CD14-positive monocyte (primary cell): ENCODE measurements around the gene ADIPOR1. TPM values are rescaled to one million over a fixed set of nuclear protein-coding genes. Genes with fewer than 3 reads are reported as not detected.

Source experiments
- DNase-seq, 3 donors: peaks; one replicate each; pipeline ENCODE4 v3.0.0-alpha.2; 2011 to 2022
- H2AFZ ChIP-seq: 2 replicates; pipeline ENCODE4 v1.6.0; 2012; ENCODE audit warnings: mild to moderate bottlenecking, low read depth, low read length, inconsistent platforms; ENCODE audit not compliant: insufficient read depth, poor library complexity, severe bottlenecking
- H3K27ac ChIP-seq, 2 donors: 1 replicate in 1 of 2; 2 replicates in 1 of 2; pipeline ENCODE4 v1.5.1; 2012 to 2013; ENCODE audit warnings: low read length in 2 of 2, control low read depth in 1 of 2, inconsistent platforms in 1 of 2, low read depth in 1 of 2, mild to moderate bottlenecking in 1 of 2
- H3K27me3 ChIP-seq, 2 donors: one replicate each; pipeline versions ENCODE4 v1.6.0 to v1.6.1; 2011 to 2013; ENCODE audit warnings: low read length in 2 of 2; ENCODE audit not compliant: control insufficient read depth in 2 of 2, insufficient read depth in 2 of 2
- H3K36me3 ChIP-seq, 2 donors: replicated peaks in 1 of 2; 1 replicate in 1 of 2; 2 replicates in 1 of 2; pipeline versions ENCODE4 v1.5.1 to v1.6.1; 2012 to 2013; ENCODE audit warnings: low read length in 2 of 2, control low read depth in 1 of 2, inconsistent platforms in 1 of 2, mild to moderate bottlenecking in 1 of 2; ENCODE audit not compliant: insufficient read depth in 2 of 2, control insufficient read depth in 1 of 2
- H3K4me1 ChIP-seq, 2 donors: 1 replicate in 1 of 2; 2 replicates in 1 of 2; pipeline versions ENCODE4 v1.5.1 to v1.6.1; 2012 to 2013; ENCODE audit warnings: low read length in 2 of 2, control low read depth in 1 of 2, inconsistent platforms in 1 of 2, mild to moderate bottlenecking in 1 of 2, moderate library complexity in 1 of 2; ENCODE audit not compliant: insufficient read depth in 2 of 2, control insufficient read depth in 1 of 2
- H3K4me2 ChIP-seq: replicated peaks from 2 replicates; pipeline ENCODE3; 2012; ENCODE audit warnings: low read length, moderate library complexity, mild to moderate bottlenecking; ENCODE audit not compliant: poor library complexity, severe bottlenecking; ENCODE audit errors: extremely low read depth
- H3K4me3 ChIP-seq, 3 experiments: fragments of 200-600 bp in 1 of 3; sonication (generic) in 1 of 3; replicated peaks in 1 of 3; 1 replicate in 2 of 3; 2 replicates in 1 of 3; pipeline ENCODE4 v1.5.1; 2011 to 2013; ENCODE audit warnings: low read length in 3 of 3, mild to moderate bottlenecking in 3 of 3, control low read depth in 2 of 3, low read depth in 2 of 3, inconsistent platforms in 1 of 3, moderate library complexity in 1 of 3
- H3K79me2 ChIP-seq: 2 replicates; pipeline ENCODE4 v1.6.0; 2012; ENCODE audit warnings: mild to moderate bottlenecking, control low read depth, inconsistent platforms, low read length, moderate library complexity; ENCODE audit not compliant: insufficient read depth
- H3K9ac ChIP-seq: 2 replicates; pipeline ENCODE4 v1.6.0; 2017; ENCODE audit warnings: low read length, mild to moderate bottlenecking; ENCODE audit not compliant: insufficient read depth, poor library complexity, severe bottlenecking
- H3K9me3 ChIP-seq, 2 donors: replicated peaks in 1 of 2; 1 replicate in 1 of 2; 2 replicates in 1 of 2; pipeline versions ENCODE4 v1.5.1 to v1.6.1; 2012 to 2013; ENCODE audit warnings: low read length in 2 of 2, control low read depth in 1 of 2; ENCODE audit not compliant: control insufficient read depth in 1 of 2, insufficient read depth in 1 of 2
- H4K20me1 ChIP-seq: 2 replicates; pipeline ENCODE4 v1.6.0; 2012; ENCODE audit warnings: mild to moderate bottlenecking, low read length, control low read depth, moderate library complexity; ENCODE audit not compliant: insufficient read depth
- H3K27ac Mint-ChIP-seq, 7 donors: one replicate each; pipeline ENCODE4 v1.8.0; 2020; ENCODE audit warnings: mild to moderate bottlenecking in 7 of 7, mixed read lengths in 7 of 7, moderate library complexity in 6 of 7, inconsistent platforms in 2 of 7
- H3K27me3 Mint-ChIP-seq, 3 donors: one replicate each; pipeline ENCODE4 v1.8.0; 2021 to 2022; ENCODE audit warnings: low read depth in 3 of 3, mild to moderate bottlenecking in 3 of 3, mixed read lengths in 3 of 3, moderate library complexity in 3 of 3, inconsistent platforms in 1 of 3
- H3K36me3 Mint-ChIP-seq, 2 donors: one replicate each; pipeline ENCODE4 v1.8.0; 2020; ENCODE audit warnings: mixed read lengths in 2 of 2, inconsistent platforms in 1 of 2, mild to moderate bottlenecking in 1 of 2
- H3K4me1 Mint-ChIP-seq: one replicate; pipeline ENCODE4 v1.8.0; 2020; ENCODE audit warnings: mild to moderate bottlenecking, mixed read lengths
- H3K4me3 Mint-ChIP-seq, 2 donors: one replicate each; pipeline ENCODE4 v1.8.0; 2020; ENCODE audit warnings: mild to moderate bottlenecking in 2 of 2, mixed read lengths in 2 of 2, moderate library complexity in 1 of 2
- H3K9me3 Mint-ChIP-seq, 7 donors: one replicate each; pipeline ENCODE4 v1.8.0; 2020 to 2022; ENCODE audit warnings: mixed read lengths in 7 of 7, mild to moderate bottlenecking in 6 of 7, moderate library complexity in 6 of 7, inconsistent platforms in 2 of 7
- CTCF ChIP-seq: fragments of 200-600 bp; IDR thresholded peaks from one replicate; pipeline ENCODE4 v1.8.0; 2022; ENCODE audit warnings: antibody characterized with exemption, mild to moderate bottlenecking
- WGBS: methylation state at CpG from one replicate; pipeline ENCODE4 v1.1.5; 2013; ENCODE audit warnings: missing lambda C conversion rate; ENCODE audit not compliant: insufficient coverage; 5-methylcytosine and 5-hydroxymethylcytosine counted together
- intact Hi-C, 2 donors: fragments of 100-400 bp; cut with micrococcal nuclease; formaldehyde crosslinking; loops; one replicate each; pipeline versions ENCODE4 v1.15.0 to v1.15.1; 2023
- polyA plus RNA-seq, 3 donors: library from polyadenylated mRNA; depleted of rRNA in 1 of 3; unstranded in 2 of 3; stranded (reverse) in 1 of 3; fragments of 300-500 nt in 2 of 3; fragments of >200 nt in 1 of 3; fragmentation: Illumina TruSeq in 2 of 3; gene quantifications; 1 replicate in 2 of 3; 2 replicates in 1 of 3; pipeline ENCODE4 v1.2.3, GENCODE V29; 2012 to 2021

ADIPOR1 gene
- polyA plus RNA-seq, 3 donors, result 140 to 216 (median 197) TPM

GRCh38 chr1:202944438-202944921 lies 13.6 kb downstream of the ADIPOR1 start:
- Mint-ChIP-seq H3K36me3 (peaks cover 86 to 98% of the 10 kb centered on the region in 2 donors), H3K27me3 (no peaks in the 10 kb centered on the region), H3K9me3 (no peaks in the 10 kb centered on the region), H3K4me1 (no peaks in the 10 kb centered on the region), H3K4me3 (no peak overlapping the region), H3K27ac (peak overlapping the region in 1 of 7 donors; percentile 34)
- H3K27ac ChIP-seq, result no peak overlapping the region
- H3K79me2 ChIP-seq, result peaks cover 2% of the 10 kb centered on the region
- TF ChIP-seq CTCF, result no peak
- no peak overlapping the region for H3K9ac ChIP-seq
- no peak overlapping the region for H3K4me3 ChIP-seq
- H3K36me3 ChIP-seq, result peaks cover 86 to 99% of the 10 kb centered on the region in 2 donors
- no peaks in the 10 kb centered on the region for H3K9me3 ChIP-seq
- H3K4me2 ChIP-seq, result no peak overlapping the region
- intact Hi-C loops, result no loop called here
- no peak overlapping the region for H2AFZ ChIP-seq
- no peaks in the 10 kb centered on the region for H3K27me3 ChIP-seq
- no CpG with 5 or more reads among the region's 5 CpGs for WGBS
- H4K20me1 ChIP-seq, result peaks cover 43% of the 10 kb centered on the region
- no peak for DNase-seq
- H3K4me1 ChIP-seq, result no peaks in the 10 kb centered on the region

GRCh38 chr1:202942426-202942825 lies 15.7 kb downstream of the ADIPOR1 start:
- Mint-ChIP-seq H3K9me3 (no peaks in the 10 kb centered on the region), H3K4me1 (no peaks in the 10 kb centered on the region), H3K27me3 (no peaks in the 10 kb centered on the region), H3K36me3 (peaks cover 72 to 81% of the 10 kb centered on the region in 2 donors), H3K27ac (no peak overlapping the region), H3K4me3 (no peak overlapping the region)
- Histone ChIP-seq H3K27ac (no peak overlapping the region), H3K4me2 (no peak overlapping the region), H3K4me1 (no peaks in the 10 kb centered on the region), H2AFZ (no peak overlapping the region), H3K9me3 (no peaks in the 10 kb centered on the region), H3K27me3 (no peaks in the 10 kb centered on the region), H3K36me3 (peaks cover 68 to 84% of the 10 kb centered on the region in 2 donors), H4K20me1 (peaks cover 31% of the 10 kb centered on the region), H3K4me3 (no peak overlapping the region), H3K79me2 (no peaks in the 10 kb centered on the region), H3K9ac (no peak overlapping the region)
- no peak for DNase-seq
- no peak for TF ChIP-seq CTCF
- intact Hi-C loops, result no loop called here
- no CpG with 5 or more reads among the region's 1 CpG for WGBS
